Stimulated activated CD4-positive, alpha-beta T cell treated with anti-CD3 and anti-CD28 coated beads, Interleukin-2, amount 100 ng/mL, for 48 hours (primary cell): ENCODE results near the gene CAVIN4.

Experiments
- DNase-seq, 2 donors: peaks; one replicate each; pipeline ENCODE4 v3.0.0-alpha.2; 2020

CAVIN4 gene

GRCh38 chr9:100577776-100578448 lies at the start of gene CAVIN4:
CAVIN4 (plus strand) TSS chr9:100578079; CDS start chr9:100578144, 65 bp downstream.
- no peak for DNase-seq

GRCh38 chr9:100534401-100534800 lies 43.5 kb upstream of the CAVIN4 start:
- no peak for DNase-seq

GRCh38 chr9:100540327-100540726 lies 37.6 kb upstream of the CAVIN4 start:
- DNase-seq, result no peak

- no peak for DNase-seq
Measured at GRCh38 chr9:100549048-100549447, 28.8 kb upstream of the CAVIN4 start.

- no peak for DNase-seq
Measured at GRCh38 chr9:100554935-100555401, 22.9 kb upstream of the CAVIN4 start.

GRCh38 chr9:100555471-100555870 lies 22.4 kb upstream of the CAVIN4 start:
- no peak for DNase-seq

GRCh38 chr9:100557053-100557452 lies 20.8 kb upstream of the CAVIN4 start:
- no peak for DNase-seq

GRCh38 chr9:100561256-100561655 lies 16.6 kb upstream of the CAVIN4 start:
- no peak for DNase-seq

- DNase-seq, result no peak
Measured at GRCh38 chr9:100567856-100568255, 10.0 kb upstream of the CAVIN4 start.

- DNase-seq, result no peak
Measured at GRCh38 chr9:100573655-100574260, 4.1 kb upstream of the CAVIN4 start.

GRCh38 chr9:100575006-100575405 lies 2.9 kb upstream of the CAVIN4 start:
- DNase-seq, result no peak

GRCh38 chr9:100575765-100576386 lies 2.0 kb upstream of the CAVIN4 start:
- no peak for DNase-seq

GRCh38 chr9:100578610-100579009 lies 731 bp downstream of the CAVIN4 start:
- no peak for DNase-seq

- DNase-seq, result no peak
Measured at GRCh38 chr9:100579665-100580064, 1.8 kb downstream of the CAVIN4 start.

- no peak for DNase-seq
Measured at GRCh38 chr9:100580257-100580656, 2.4 kb downstream of the CAVIN4 start.

- DNase-seq, result no peak
Measured at GRCh38 chr9:100581081-100581480, 3.2 kb downstream of the CAVIN4 start.

- DNase-seq, result no peak
Measured at GRCh38 chr9:100581661-100582060, 3.8 kb downstream of the CAVIN4 start.

GRCh38 chr9:100583014-100583802 lies 5.3 kb downstream of the CAVIN4 start:
- DNase-seq, result no peak

- DNase-seq, result no peak
Measured at GRCh38 chr9:100584951-100585350, 7.1 kb downstream of the CAVIN4 start.

GRCh38 chr9:100586093-100586492 lies 8.2 kb downstream of the CAVIN4 start:
- DNase-seq, result no peak

GRCh38 chr9:100587375-100587774 lies 9.5 kb downstream of the CAVIN4 start:
- no peak for DNase-seq

- DNase-seq, result no peak
Measured at GRCh38 chr9:100589582-100589981, 11.7 kb downstream of the CAVIN4 start.

GRCh38 chr9:100590481-100590880 lies 12.6 kb downstream of the CAVIN4 start:
- no peak for DNase-seq
